ENCODE measurements around the gene ONECUT3.

DNA sequence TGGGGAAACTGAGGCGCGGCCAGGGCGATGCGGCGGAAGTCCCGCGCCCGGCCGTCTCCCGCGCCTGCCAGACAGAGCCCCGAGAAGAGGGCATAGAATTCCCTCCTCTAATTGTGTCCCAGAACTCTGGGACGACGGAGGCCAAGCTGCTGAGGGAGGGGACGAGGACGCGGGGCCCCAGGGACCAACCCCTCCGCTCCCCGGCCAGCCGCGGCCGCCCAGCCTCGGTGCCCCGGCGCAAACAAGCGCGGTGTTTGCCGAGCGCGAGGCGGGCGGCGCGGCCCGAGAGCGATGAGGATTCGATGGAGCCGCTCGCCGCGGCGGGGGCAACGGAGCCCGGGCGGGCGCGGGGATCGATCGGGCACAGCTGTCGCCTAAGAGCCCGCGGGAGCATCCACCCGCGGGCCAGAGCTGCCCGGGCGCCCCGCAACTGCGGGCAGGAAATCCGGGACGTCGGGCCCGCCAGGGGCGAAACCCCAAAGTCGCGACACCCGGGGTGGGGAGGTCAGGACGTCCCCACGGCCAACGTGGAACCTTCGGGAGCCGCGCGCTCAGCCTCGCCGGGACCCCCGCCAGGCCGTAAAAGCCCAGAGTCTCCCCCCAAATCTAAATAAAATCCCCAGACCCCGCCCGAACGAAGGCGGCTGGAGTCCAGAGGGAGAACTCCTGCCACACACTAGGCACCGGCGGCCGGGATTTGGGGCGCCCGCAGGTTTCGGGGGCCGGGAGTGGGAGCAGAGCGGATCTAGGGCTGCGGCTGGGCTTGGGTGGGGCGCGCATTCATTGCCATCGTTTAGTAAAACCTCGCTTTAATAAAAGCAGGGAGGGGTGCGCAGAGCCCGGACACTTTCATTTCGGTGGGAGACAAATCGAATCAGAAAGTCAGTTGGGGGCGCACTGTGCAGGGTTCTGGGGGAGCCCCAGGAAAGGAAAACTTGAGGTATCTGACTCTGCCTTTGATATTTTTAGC, 3.6 kb upstream of the ONECUT3 start:
- TF ChIP-seq CTCF (conservative IDR thresholded peaks at IDR 0.05; ENCODE audit: low read length) (no peak), EZH2phosphoT487 (IDR thresholded peaks at IDR 0.05; ENCODE audit: borderline replicate concordance) (no peak)

Measured in Loucy (cell line).